LNCaP clone FGC (cell line): Measurements from ENCODE around the gene CA7.

Experiments used
- DNase-seq: peaks from one replicate; pipeline ENCODE4 v3.0.0-alpha.2; 2011; ENCODE audit warnings: low read depth
- H3K4me3 ChIP-seq: 2 replicates; pipeline ENCODE4 v1.5.1; 2011; ENCODE audit warnings: mild to moderate bottlenecking, low read depth, low read length, control low read depth
- TF ChIP-seq, protein P1 (sequence below): IDR thresholded peaks from 2 replicates; pipeline ENCODE4 v1.5.1; 2012; ENCODE audit warnings: mild to moderate bottlenecking; ENCODE audit not compliant: control insufficient read depth, insufficient read depth; ENCODE audit errors: extremely low read depth

CA7 gene

DNA sequence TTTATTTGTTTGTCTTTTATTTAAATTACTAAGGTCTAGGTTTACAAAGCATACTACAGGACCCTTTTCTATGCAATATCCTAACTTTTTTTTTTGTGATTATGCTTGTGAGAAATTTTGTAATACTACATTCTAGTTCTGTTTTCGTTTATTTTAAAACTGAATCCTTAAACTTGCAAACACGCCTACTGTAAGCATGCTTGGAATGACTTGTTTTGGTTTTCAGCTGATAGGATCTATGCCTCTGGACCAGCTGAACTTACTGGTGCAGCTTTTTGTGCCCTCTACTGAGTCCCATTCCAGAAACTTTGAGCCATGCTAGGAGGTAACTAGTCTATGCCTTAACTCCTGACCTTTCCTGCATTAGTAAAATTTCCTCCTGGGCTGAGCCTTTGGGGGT, 42.1 kb downstream of the CA7 start:
- DNase-seq = no peak
- TF ChIP-seq, protein P1, sequence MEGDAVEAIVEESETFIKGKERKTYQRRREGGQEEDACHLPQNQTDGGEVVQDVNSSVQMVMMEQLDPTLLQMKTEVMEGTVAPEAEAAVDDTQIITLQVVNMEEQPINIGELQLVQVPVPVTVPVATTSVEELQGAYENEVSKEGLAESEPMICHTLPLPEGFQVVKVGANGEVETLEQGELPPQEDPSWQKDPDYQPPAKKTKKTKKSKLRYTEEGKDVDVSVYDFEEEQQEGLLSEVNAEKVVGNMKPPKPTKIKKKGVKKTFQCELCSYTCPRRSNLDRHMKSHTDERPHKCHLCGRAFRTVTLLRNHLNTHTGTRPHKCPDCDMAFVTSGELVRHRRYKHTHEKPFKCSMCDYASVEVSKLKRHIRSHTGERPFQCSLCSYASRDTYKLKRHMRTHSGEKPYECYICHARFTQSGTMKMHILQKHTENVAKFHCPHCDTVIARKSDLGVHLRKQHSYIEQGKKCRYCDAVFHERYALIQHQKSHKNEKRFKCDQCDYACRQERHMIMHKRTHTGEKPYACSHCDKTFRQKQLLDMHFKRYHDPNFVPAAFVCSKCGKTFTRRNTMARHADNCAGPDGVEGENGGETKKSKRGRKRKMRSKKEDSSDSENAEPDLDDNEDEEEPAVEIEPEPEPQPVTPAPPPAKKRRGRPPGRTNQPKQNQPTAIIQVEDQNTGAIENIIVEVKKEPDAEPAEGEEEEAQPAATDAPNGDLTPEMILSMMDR = no peak
- no peak overlapping the region for H3K4me3 ChIP-seq

- no peak overlapping the region for H3K4me3 ChIP-seq
- TF ChIP-seq, protein P1 = no peak
- DNase-seq = no peak
Observed at GRCh38 chr16:66886914-66887313, 42.7 kb downstream of the CA7 start.

DNA sequence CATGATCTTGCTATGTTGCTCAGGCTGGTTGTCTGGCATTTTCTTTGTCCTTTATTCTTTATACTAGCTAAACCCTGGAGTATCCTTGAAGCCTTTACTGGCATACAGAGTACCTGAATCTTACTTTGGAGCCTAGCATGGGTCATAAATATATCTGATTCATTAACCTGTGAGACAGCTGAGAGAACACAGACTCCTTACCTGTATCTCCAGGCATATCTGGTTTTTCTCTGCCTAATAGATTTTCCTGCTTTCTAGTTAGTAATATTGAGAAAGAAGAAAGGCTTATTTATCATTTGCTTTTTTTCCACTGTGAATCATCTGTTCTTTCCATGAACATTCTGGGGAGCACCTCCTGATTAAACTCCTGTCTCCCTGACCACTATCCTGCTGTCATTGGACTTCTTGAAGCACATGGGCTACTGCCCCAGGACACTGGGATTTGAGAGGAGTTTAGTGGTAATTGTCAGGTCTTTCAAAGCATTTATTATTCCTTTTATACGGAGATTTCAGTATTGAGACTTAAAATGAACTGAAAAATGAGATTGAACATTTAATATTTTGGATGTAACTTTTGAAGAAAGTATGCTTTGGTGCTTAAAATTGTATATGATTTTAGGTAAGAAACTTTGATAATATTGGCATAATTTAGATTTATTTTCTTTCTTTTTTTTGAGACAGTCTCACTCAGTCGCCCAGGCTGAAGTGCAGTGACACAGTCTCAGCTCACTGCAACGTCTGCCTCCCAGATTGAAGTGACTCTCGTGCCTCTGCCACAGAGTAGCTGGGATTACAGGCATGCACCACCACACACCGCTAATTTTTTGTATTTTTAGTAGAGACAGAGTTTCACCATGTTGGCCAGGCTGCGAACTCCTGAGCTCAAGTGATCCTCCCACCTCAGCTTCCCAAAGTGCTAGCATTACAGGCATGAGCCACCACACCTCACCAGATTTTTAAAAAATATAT, 44.7 kb downstream of the CA7 start:
- DNase-seq = no peak
- H3K4me3 ChIP-seq = no peak overlapping the region
- TF ChIP-seq, protein P1 = no peak

GRCh38 chr16:66889622-66890021, 45.4 kb downstream of the CA7 start:
- TF ChIP-seq, protein P1 = no peak
- no peak for DNase-seq
- no peak overlapping the region for H3K4me3 ChIP-seq

DNA sequence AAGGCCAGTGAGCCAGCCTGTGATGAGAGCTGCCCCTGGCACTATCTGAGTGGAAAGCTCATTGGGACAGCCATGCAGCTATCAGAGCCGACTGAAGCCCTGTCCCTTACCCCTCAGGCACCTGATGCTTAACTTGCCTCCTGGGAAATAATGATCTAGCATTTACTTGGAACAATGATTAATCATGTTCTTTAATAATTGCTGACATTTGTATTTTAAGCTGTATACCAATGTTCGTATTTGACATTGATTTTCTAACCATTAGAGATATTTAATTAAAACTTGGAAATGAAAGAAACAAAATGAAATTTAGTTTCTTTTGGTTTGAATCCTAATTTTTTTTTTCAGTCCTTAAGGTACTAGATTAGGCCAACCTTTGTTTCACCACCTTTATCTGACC, 46.6 kb downstream of the CA7 start:
- TF ChIP-seq, protein P1 = no peak
- H3K4me3 ChIP-seq = no peak overlapping the region
- DNase-seq = no peak

- no peak overlapping the region for H3K4me3 ChIP-seq
- no peak for DNase-seq
- TF ChIP-seq, protein P1 = no peak
Observed at GRCh38 chr16:66891360-66891759, 47.1 kb downstream of the CA7 start.
